OCI-LY1 (cell line): ENCODE results near the gene SLC6A19.

Source experiments
- H2AFZ ChIP-seq: fragments of 200-600 bp; sonication (generic), shearing (Covaris generic); 2 replicates; pipeline ENCODE4 v1.6.0; 2014; ENCODE audit warnings: antibody characterized with exemption, mild to moderate bottlenecking, low read length
- H3F3A ChIP-seq: fragments of 200-600 bp; sonication (generic), shearing (Covaris generic); 2 replicates; pipeline ENCODE4 v1.6.0; 2014; ENCODE audit warnings: mild to moderate bottlenecking, antibody characterized with exemption, low read length, moderate library complexity; ENCODE audit not compliant: insufficient read depth
- H3K27ac ChIP-seq: fragments of 200-600 bp; sonication (generic); 2 replicates; pipeline ENCODE4 v1.5.1; 2014; ENCODE audit warnings: low read length, mixed run types, mild to moderate bottlenecking, low read depth; ENCODE audit not compliant: poor library complexity, severe bottlenecking
- H3K27me3 ChIP-seq: fragments of 200-600 bp; sonication (generic); 2 replicates; pipeline ENCODE4 v1.6.0; 2014; ENCODE audit warnings: antibody characterized with exemption, mild to moderate bottlenecking, low read length, moderate library complexity; ENCODE audit not compliant: insufficient read depth
- H3K36me3 ChIP-seq: fragments of 200-600 bp; sonication (generic); 2 replicates; pipeline ENCODE4 v1.6.1; 2014; ENCODE audit warnings: mild to moderate bottlenecking, antibody characterized with exemption, low read length, moderate library complexity, mixed read lengths; ENCODE audit not compliant: insufficient read depth
- H3K4me1 ChIP-seq: fragments of 200-600 bp; sonication (generic); 2 replicates; pipeline ENCODE4 v1.5.1; 2014; ENCODE audit warnings: mild to moderate bottlenecking, low read length, moderate library complexity; ENCODE audit not compliant: insufficient read depth, severe bottlenecking
- H3K4me2 ChIP-seq: fragments of 200-600 bp; sonication (generic), shearing (Covaris generic); 2 replicates; pipeline ENCODE4 v1.6.1; 2014; ENCODE audit warnings: low read length
- H3K4me3 ChIP-seq: fragments of 200-600 bp; sonication (generic); 2 replicates; pipeline ENCODE4 v1.5.1; 2014; ENCODE audit warnings: low read length, low read depth, mild to moderate bottlenecking, mixed read lengths; ENCODE audit not compliant: poor library complexity, severe bottlenecking
- H3K79me2 ChIP-seq: fragments of 200-600 bp; shearing (Covaris generic); 2 replicates; pipeline ENCODE4 v1.6.1; 2016; ENCODE audit warnings: mixed run types, low read length, mixed read lengths; ENCODE audit not compliant: insufficient read depth
- H3K9ac ChIP-seq: fragments of 200-600 bp; sonication (generic), shearing (Covaris generic); 2 replicates; pipeline ENCODE4 v1.6.1; 2014; ENCODE audit warnings: mild to moderate bottlenecking, low read length, mixed read lengths
- H3K9me2 ChIP-seq: fragments of 200-600 bp; sonication (generic), shearing (Covaris generic); 2 replicates; pipeline ENCODE4 v1.6.1; 2014; ENCODE audit warnings: low read depth, mild to moderate bottlenecking, low read length, mixed read lengths
- H3K9me3 ChIP-seq: fragments of 200-600 bp; shearing (Covaris generic); 2 replicates; pipeline ENCODE4 v1.6.1; 2014; ENCODE audit warnings: low read length, mixed read lengths
- H4K20me1 ChIP-seq: fragments of 200-600 bp; sonication (generic), shearing (Covaris generic); 2 replicates; pipeline ENCODE4 v1.6.0; 2016; ENCODE audit warnings: mild to moderate bottlenecking, low read length; ENCODE audit not compliant: insufficient read depth
- EZH2 ChIP-seq: fragments of 200-600 bp; sonication (generic), shearing (Covaris generic); IDR thresholded peaks from 2 replicates; pipeline ENCODE4 v1.8.0; 2017; ENCODE audit warnings: borderline replicate concordance, mixed run types, mild to moderate bottlenecking, antibody characterized with exemption, low read length, moderate library complexity, mixed read lengths
- TF ChIP-seq, protein P1 (sequence below): fragments of 200-600 bp; sonication (generic), shearing (Covaris generic); IDR thresholded peaks from 2 replicates; pipeline ENCODE4 v1.5.1; 2017; ENCODE audit warnings: mild to moderate bottlenecking, antibody characterized with exemption, low read length, moderate library complexity, mixed read lengths

SLC6A19 gene

DNA sequence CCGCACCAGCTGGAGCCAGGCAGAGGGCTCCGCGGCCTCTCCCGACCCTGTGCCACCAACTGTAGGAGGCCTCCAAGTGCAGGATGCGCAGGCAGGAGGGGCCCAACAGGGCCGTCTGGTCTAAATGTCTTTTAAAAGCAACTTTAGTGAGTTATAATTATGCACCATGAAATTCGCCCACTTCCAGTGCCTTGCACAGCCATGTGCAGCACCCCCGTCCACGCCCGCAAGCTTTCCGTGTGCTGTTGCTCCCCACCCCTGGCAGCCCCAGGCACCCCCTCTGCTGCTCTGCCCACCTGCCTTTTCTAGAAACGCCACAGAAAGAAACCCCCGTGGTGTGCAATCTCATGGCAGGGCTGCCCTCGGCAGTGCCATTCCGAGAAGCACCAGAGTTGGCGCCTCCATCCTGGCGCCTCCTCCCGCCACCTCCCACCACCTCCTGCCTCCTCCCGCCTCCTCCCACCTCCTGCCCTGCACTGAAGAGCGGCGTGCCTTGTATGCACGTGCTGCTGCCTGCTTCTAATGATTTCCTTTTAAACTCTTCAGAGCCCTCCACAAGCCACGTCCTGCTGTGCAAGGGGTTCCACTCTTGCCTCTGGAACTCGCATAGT lies 16.3 kb downstream of the SLC6A19 start:
- H3K9me3 ChIP-seq: no peaks in the 10 kb centered on the region
- H3K4me2 ChIP-seq: no peak overlapping the region
- TF ChIP-seq, protein P1, sequence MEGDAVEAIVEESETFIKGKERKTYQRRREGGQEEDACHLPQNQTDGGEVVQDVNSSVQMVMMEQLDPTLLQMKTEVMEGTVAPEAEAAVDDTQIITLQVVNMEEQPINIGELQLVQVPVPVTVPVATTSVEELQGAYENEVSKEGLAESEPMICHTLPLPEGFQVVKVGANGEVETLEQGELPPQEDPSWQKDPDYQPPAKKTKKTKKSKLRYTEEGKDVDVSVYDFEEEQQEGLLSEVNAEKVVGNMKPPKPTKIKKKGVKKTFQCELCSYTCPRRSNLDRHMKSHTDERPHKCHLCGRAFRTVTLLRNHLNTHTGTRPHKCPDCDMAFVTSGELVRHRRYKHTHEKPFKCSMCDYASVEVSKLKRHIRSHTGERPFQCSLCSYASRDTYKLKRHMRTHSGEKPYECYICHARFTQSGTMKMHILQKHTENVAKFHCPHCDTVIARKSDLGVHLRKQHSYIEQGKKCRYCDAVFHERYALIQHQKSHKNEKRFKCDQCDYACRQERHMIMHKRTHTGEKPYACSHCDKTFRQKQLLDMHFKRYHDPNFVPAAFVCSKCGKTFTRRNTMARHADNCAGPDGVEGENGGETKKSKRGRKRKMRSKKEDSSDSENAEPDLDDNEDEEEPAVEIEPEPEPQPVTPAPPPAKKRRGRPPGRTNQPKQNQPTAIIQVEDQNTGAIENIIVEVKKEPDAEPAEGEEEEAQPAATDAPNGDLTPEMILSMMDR: no peak
- no peak for TF ChIP-seq EZH2
- no peaks in the 10 kb centered on the region for H3F3A ChIP-seq
- no peak overlapping the region for H3K9ac ChIP-seq
- no peaks in the 10 kb centered on the region for H3K36me3 ChIP-seq
- H3K4me3 ChIP-seq: no peak overlapping the region
- no peaks in the 10 kb centered on the region for H3K79me2 ChIP-seq
- H2AFZ ChIP-seq: no peak overlapping the region
- no peaks in the 10 kb centered on the region for H3K9me2 ChIP-seq
- no peak overlapping the region for H3K27ac ChIP-seq
- H3K4me1 ChIP-seq: no peaks in the 10 kb centered on the region
- no peaks in the 10 kb centered on the region for H4K20me1 ChIP-seq
- H3K27me3 ChIP-seq: no peaks in the 10 kb centered on the region; the same call in 1 of the 2 replicates

GRCh38 chr5:1218351-1219080 lies 17.1 kb downstream of the SLC6A19 start:
- no peak overlapping the region for H3K4me2 ChIP-seq

GRCh38 chr5:1219098-1219767 lies 17.8 kb downstream of the SLC6A19 start:
- Histone ChIP-seq H3K9ac (no peak overlapping the region), H3K4me2 (no peak overlapping the region), H3K36me3 (no peaks in the 10 kb centered on the region), H3F3A (no peaks in the 10 kb centered on the region), H3K79me2 (no peaks in the 10 kb centered on the region), H2AFZ (no peak overlapping the region), H3K27me3 (no peaks in the 10 kb centered on the region; the same call in 1 of the 2 replicates), H3K4me1 (no peaks in the 10 kb centered on the region), H3K4me3 (no peak overlapping the region), H3K9me2 (no peaks in the 10 kb centered on the region), H4K20me1 (no peaks in the 10 kb centered on the region), H3K27ac (no peak overlapping the region), H3K9me3 (no peaks in the 10 kb centered on the region)
- TF ChIP-seq, protein P1: no peak
- no peak for TF ChIP-seq EZH2

More at GRCh38 chr5:1218351-1219080, 17.1 kb downstream of the SLC6A19 start:
- Histone ChIP-seq H3K4me3 (no peak overlapping the region), H3K79me2 (no peaks in the 10 kb centered on the region), H4K20me1 (no peaks in the 10 kb centered on the region), H2AFZ (no peak overlapping the region), H3K9ac (no peak overlapping the region), H3F3A (no peaks in the 10 kb centered on the region), H3K9me2 (no peaks in the 10 kb centered on the region), H3K36me3 (no peaks in the 10 kb centered on the region), H3K27me3 (no peaks in the 10 kb centered on the region; the same call in 1 of the 2 replicates), H3K4me1 (no peaks in the 10 kb centered on the region), H3K27ac (no peak overlapping the region), H3K9me3 (no peaks in the 10 kb centered on the region)
- TF ChIP-seq, protein P1: no peak
- no peak for TF ChIP-seq EZH2
